ENCODE results near the gene TCF7L2. TPM values are rescaled to one million over a fixed set of nuclear protein-coding genes. Genes with fewer than 3 reads are reported as not detected.

The TCF7L2 gene
- total RNA-seq, 1 experiment from 2014 or later = 45.2 TPM

- ATAC-seq (no peak), DNase-seq (ENCODE audit: low read depth, low spot score) (no peak)
- POLR2A ChIA-PET = no interaction called here
- CTCF ChIA-PET = no interaction called here
- peak overlapping the region; percentile 42; the same call in 1 of the 2 replicates for H3K27ac ChIP-seq (ENCODE audit: low read length)
- H3K4me1 ChIP-seq (ENCODE audit: control insufficient read depth, insufficient read depth, low read length) = peaks cover 25% of the 10 kb centered on the region
- H3K4me3 ChIP-seq (ENCODE audit: low read depth in 2 of 2, low read length in 2 of 2) = no peak overlapping the region
- intact Hi-C loops (cut with micrococcal nuclease; ENCODE audit: unreplicated experiment) (loop anchor here (10.0 kb wide), 1 partner anchor 556 kb away; no protein-coding TSS in a partner anchor), in situ Hi-C loops (cut with HindIII; ENCODE audit: low pct_unique_long_range_greater_than_20kb, low sequenced_read_pairs) (no loop called here)
- TF ChIP-seq SIN3A (IDR thresholded peaks at IDR 0.05; ENCODE audit: borderline replicate concordance, insufficient read depth, low read depth, low read length) (no peak), POLR2AphosphoS5 (IDR thresholded peaks at IDR 0.05; ENCODE audit: low read depth, low read length) (no peak), REST (IDR thresholded peaks at IDR 0.05; ENCODE audit: insufficient read depth in 1 of 2, low read depth in 2 of 2, low read length in 1 of 2) (no peak), CTCF (IDR thresholded peaks at IDR 0.05) (no peak), TCF7L2 (IDR thresholded peaks at IDR 0.05; ENCODE audit: low read depth, low read length) (no peak)
- H3K36me3 ChIP-seq (ENCODE audit: control insufficient read depth, insufficient read depth, low read length) = no peaks in the 10 kb centered on the region
- no peaks in the 10 kb centered on the region for H3K9me3 ChIP-seq (ENCODE audit: control insufficient read depth, insufficient read depth, low read depth, low read length)
- BruUV-seq (replicated peaks) = no TSS peak
- H3K27me3 ChIP-seq (ENCODE audit: control insufficient read depth, insufficient read depth, low read length) = no peaks in the 10 kb centered on the region
Measured at GRCh38 chr10:113121153-113121552, 171.1 kb downstream of the TCF7L2 start.

- Histone ChIP-seq H3K27me3 (ENCODE audit: control insufficient read depth, insufficient read depth, low read length) (no peaks in the 10 kb centered on the region), H3K4me1 (ENCODE audit: control insufficient read depth, insufficient read depth, low read length) (peaks cover 36% of the 10 kb centered on the region), H3K9me3 (ENCODE audit: control insufficient read depth, insufficient read depth, low read depth, low read length) (no peaks in the 10 kb centered on the region), H3K4me3 (ENCODE audit: low read depth in 2 of 2, low read length in 2 of 2) (no peak overlapping the region), H3K27ac (ENCODE audit: low read length) (no peak overlapping the region), H3K36me3 (ENCODE audit: control insufficient read depth, insufficient read depth, low read length) (no peaks in the 10 kb centered on the region)
- no TSS peak for BruUV-seq (replicated peaks)
- DNase-seq (ENCODE audit: low read depth, low spot score) (no peak), ATAC-seq (no peak)
- CTCF ChIA-PET = no interaction called here
- POLR2A ChIA-PET = no interaction called here
- in situ Hi-C loops (cut with HindIII; ENCODE audit: low pct_unique_long_range_greater_than_20kb, low sequenced_read_pairs) = no loop called here
- intact Hi-C loops (cut with micrococcal nuclease; ENCODE audit: unreplicated experiment) = loop anchor here (10.0 kb wide), 1 partner anchor 558 kb away; no protein-coding TSS in a partner anchor
- TF ChIP-seq SIN3A (IDR thresholded peaks at IDR 0.05; ENCODE audit: borderline replicate concordance, insufficient read depth, low read depth, low read length) (no peak), POLR2AphosphoS5 (IDR thresholded peaks at IDR 0.05; ENCODE audit: low read depth, low read length) (no peak), REST (IDR thresholded peaks at IDR 0.05; ENCODE audit: insufficient read depth in 1 of 2, low read depth in 2 of 2, low read length in 1 of 2) (no peak), TCF7L2 (IDR thresholded peaks at IDR 0.05; ENCODE audit: low read depth, low read length) (no peak), CTCF (IDR thresholded peaks at IDR 0.05) (no peak)
Measured at GRCh38 chr10:113122947-113123346, 172.9 kb downstream of the TCF7L2 start.
